SK-N-SH (cell line): ENCODE data around the gene TMPRSS9.

Source experiments
- GABPA ChIP-seq: IDR thresholded peaks from 2 replicates; pipeline ENCODE4 v1.4.0; 2012; ENCODE audit warnings: low read depth, mild to moderate bottlenecking
- JUND ChIP-seq: IDR thresholded peaks from 2 replicates; pipeline ENCODE4 v1.4.0; 2012
- RCOR1 ChIP-seq: fragments of 150-350 bp; IDR thresholded peaks from 2 replicates; pipeline ENCODE4 v1.6.1; 2017; ENCODE audit warnings: antibody characterized with exemption, low read length
- RXRA ChIP-seq: IDR thresholded peaks from 2 replicates; pipeline ENCODE4 v1.4.0; 2012; ENCODE audit warnings: low read depth, mild to moderate bottlenecking, borderline replicate concordance
- TAF1 ChIP-seq: IDR thresholded peaks from 2 replicates; pipeline ENCODE4 v1.6.1; 2012; ENCODE audit warnings: low read depth, mild to moderate bottlenecking, low read length, moderate library complexity, borderline replicate concordance
- YY1 ChIP-seq: IDR thresholded peaks from 2 replicates; pipeline ENCODE4 v1.4.0; 2012; ENCODE audit warnings: low read depth, mild to moderate bottlenecking
- TF ChIP-seq, protein P1 (sequence below): fragments of 150-350 bp; IDR thresholded peaks from 2 replicates; pipeline ENCODE4 v1.6.1; 2017; ENCODE audit warnings: antibody characterized with exemption, low read length, low read depth, borderline replicate concordance
- TF ChIP-seq, protein P2 (sequence below): fragments of 200-600 bp; sonication (generic); IDR thresholded peaks from 2 replicates; pipeline ENCODE4 v1.6.1; 2017; ENCODE audit warnings: antibody characterized with exemption, mild to moderate bottlenecking, moderate library complexity

DNA sequence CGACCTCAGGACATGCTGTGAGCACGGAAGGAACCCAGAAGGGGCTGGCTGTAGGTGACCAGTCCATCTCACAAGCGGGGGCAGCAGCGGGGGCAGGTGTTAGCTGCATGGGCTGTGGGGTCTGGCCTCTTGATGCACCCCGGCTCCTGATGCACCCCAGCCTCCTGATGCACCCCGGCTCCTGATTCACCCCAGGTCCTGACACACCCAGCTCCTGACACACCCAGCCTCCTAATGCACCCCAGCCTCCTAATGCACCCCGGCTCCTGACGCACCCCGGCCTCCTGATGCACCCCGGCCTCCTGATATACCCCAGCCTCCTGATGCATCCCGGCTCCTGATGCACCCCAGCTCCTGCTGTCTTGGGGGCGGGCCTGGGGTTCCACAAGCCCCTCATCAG is 39.1 kb upstream of the TMPRSS9 start:
- TF ChIP-seq, protein P1, sequence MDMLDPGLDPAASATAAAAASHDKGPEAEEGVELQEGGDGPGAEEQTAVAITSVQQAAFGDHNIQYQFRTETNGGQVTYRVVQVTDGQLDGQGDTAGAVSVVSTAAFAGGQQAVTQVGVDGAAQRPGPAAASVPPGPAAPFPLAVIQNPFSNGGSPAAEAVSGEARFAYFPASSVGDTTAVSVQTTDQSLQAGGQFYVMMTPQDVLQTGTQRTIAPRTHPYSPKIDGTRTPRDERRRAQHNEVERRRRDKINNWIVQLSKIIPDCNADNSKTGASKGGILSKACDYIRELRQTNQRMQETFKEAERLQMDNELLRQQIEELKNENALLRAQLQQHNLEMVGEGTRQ = no peak
- no peak for TF ChIP-seq JUND
- no peak for TF ChIP-seq TAF1
- no peak for TF ChIP-seq GABPA
- TF ChIP-seq YY1 = no peak
- no peak for TF ChIP-seq RXRA
- TF ChIP-seq, protein P2, sequence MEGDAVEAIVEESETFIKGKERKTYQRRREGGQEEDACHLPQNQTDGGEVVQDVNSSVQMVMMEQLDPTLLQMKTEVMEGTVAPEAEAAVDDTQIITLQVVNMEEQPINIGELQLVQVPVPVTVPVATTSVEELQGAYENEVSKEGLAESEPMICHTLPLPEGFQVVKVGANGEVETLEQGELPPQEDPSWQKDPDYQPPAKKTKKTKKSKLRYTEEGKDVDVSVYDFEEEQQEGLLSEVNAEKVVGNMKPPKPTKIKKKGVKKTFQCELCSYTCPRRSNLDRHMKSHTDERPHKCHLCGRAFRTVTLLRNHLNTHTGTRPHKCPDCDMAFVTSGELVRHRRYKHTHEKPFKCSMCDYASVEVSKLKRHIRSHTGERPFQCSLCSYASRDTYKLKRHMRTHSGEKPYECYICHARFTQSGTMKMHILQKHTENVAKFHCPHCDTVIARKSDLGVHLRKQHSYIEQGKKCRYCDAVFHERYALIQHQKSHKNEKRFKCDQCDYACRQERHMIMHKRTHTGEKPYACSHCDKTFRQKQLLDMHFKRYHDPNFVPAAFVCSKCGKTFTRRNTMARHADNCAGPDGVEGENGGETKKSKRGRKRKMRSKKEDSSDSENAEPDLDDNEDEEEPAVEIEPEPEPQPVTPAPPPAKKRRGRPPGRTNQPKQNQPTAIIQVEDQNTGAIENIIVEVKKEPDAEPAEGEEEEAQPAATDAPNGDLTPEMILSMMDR = no peak
- TF ChIP-seq RCOR1 = no peak
